ENCODE results near the gene CDH13.

CDH13 gene

DNA sequence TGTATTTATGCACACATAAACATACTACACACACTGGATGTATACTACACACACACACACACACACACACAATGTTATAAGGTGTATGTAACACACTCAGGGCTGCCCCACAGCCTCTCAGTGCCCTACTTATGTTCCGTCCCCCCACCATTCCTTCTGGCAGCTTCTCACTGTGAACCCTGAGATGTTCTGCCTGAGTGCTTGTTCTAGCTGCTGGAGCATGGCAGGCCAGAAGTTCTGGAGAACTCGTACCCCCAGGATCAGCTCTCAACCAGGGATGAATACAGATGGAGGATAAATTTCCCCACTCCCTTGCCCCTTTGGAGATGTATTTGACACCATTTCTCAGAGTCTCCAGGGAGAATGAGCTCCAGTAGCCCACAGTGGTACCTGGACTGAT is 76.4 kb downstream of the CDH13 start:
- Mint-ChIP-seq H3K4me1 (ENCODE audit: low read depth) (no peaks in the 10 kb centered on the region), H3K36me3 (ENCODE audit: low read depth) (no peaks in the 10 kb centered on the region), H3K9me3 (no peaks in the 10 kb centered on the region), H3K4me3 (no peak overlapping the region), H3K27ac (no peak overlapping the region), H3K27me3 (no peaks in the 10 kb centered on the region)
- intact Hi-C loops (cut with micrococcal nuclease): no loop called here

DNA sequence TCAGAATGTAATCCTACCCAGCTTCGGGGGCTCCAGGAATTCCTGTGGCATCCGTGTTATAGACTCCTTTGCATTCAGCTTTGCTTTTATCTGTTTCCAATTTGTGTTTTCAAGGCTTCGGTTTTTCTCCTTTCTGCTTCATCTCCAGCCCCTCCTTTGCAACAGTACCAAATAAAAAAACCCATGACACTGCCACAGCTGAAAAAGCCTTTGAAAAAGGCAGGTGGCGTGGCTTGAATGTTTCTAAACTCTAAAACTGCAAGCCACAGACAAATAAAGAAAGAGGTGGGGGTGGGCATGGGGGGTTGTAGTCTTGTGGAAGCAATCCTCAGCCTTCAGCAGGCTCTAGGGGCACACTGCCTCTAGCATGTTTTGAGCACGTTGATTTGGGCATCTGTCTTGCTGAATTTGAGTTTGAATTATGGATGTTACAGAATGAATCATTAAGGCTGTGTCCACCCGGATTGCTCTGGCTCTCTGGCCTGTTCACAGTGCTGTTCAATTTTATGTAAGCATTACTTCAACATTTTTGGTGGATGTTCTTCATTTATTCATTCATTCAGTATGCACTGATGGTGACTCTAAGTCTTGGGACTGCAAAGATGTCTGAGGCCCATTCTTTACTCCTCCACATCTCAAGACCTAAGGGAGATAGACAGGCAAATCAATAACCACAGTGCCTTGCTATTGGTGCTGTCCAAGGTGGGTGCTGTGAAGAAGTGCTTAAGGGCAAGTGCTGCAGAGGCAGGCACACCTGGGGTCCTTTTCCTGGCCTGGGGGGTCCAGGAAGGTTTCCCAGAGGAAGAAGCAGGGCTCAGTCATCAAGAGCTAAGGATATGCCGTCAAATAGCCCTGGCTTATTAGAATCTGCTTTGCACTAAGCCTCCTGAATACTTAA is 77.4 kb downstream of the CDH13 start:
- no peaks in the 10 kb centered on the region for H3K4me1 Mint-ChIP-seq (ENCODE audit: low read depth)
- intact Hi-C loops (cut with micrococcal nuclease): no loop called here
- H3K36me3 Mint-ChIP-seq (ENCODE audit: low read depth): no peaks in the 10 kb centered on the region
- no peaks in the 10 kb centered on the region for H3K9me3 Mint-ChIP-seq
- no peak overlapping the region for H3K27ac Mint-ChIP-seq
- H3K4me3 Mint-ChIP-seq: no peak overlapping the region
- H3K27me3 Mint-ChIP-seq: no peaks in the 10 kb centered on the region

DNA sequence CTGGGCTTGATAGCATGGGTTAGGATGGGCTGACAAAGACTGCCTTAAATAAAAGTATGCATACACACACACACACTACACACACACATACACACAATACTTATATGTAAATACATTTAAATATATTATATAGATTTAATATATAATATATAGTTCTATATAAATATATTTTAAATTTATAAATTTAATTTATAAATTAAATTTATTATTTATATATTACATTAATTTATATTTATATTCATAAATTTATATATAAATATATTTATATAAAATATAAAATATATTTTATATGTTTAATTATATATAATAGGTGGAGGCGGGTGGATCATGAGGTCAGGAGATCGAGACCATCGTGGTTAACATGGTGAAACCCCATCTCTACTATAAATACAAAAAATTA is 83.2 kb downstream of the CDH13 start:
- Mint-ChIP-seq H3K9me3 (no peaks in the 10 kb centered on the region), H3K27me3 (no peaks in the 10 kb centered on the region), H3K27ac (no peak overlapping the region), H3K4me3 (no peak overlapping the region), H3K36me3 (ENCODE audit: low read depth) (no peaks in the 10 kb centered on the region), H3K4me1 (ENCODE audit: low read depth) (no peaks in the 10 kb centered on the region)
- intact Hi-C loops (cut with micrococcal nuclease): no loop called here

DNA sequence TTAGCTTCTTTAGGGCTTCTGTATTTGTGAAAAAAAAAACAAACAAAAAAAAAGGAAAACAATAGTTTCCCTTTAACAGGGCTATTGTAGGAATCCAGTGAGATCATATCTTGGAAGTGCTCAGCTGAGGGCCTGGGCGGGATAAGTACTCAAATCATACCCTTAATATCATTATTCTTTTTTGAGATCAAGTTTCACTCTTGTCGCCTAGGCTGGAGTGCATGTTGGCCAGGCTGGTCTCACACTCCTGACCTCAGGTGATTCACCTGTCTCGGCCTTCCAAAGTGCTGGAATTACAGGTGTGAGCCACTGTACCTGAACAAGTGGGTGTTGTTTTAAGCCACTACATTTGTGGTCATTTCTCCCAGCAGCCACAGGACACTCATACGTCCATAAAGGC is 87.0 kb downstream of the CDH13 start:
- no peaks in the 10 kb centered on the region for H3K9me3 Mint-ChIP-seq
- H3K27ac Mint-ChIP-seq: no peak overlapping the region
- no peak overlapping the region for H3K4me3 Mint-ChIP-seq
- no peaks in the 10 kb centered on the region for H3K36me3 Mint-ChIP-seq (ENCODE audit: low read depth)
- intact Hi-C loops (cut with micrococcal nuclease): no loop called here
- no peaks in the 10 kb centered on the region for H3K27me3 Mint-ChIP-seq
- no peaks in the 10 kb centered on the region for H3K4me1 Mint-ChIP-seq (ENCODE audit: low read depth)

DNA sequence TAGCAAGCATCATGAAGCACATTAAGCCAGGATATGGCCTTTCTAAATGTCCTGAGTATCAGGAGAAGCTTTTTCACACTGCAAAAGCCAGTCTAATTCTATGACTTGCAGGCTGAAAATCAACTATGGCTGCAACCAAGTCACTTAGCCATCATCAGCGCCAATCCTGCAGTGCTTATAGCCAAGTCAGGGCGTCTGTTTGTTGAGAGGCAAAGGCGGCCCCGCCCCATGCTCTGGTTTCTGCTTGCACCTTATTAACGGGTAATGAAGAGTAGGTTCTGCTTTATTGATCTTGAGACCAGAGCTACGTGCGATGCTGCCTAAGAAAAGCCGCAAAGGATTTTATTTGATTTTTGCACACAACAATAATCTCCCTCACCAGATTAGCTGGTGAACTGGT is 88.4 kb downstream of the CDH13 start:
- H3K27ac Mint-ChIP-seq: no peak overlapping the region
- H3K36me3 Mint-ChIP-seq (ENCODE audit: low read depth): no peaks in the 10 kb centered on the region
- H3K27me3 Mint-ChIP-seq: no peaks in the 10 kb centered on the region
- no peaks in the 10 kb centered on the region for H3K9me3 Mint-ChIP-seq
- H3K4me3 Mint-ChIP-seq: no peak overlapping the region
- intact Hi-C loops (cut with micrococcal nuclease): no loop called here
- H3K4me1 Mint-ChIP-seq (ENCODE audit: low read depth): no peaks in the 10 kb centered on the region

DNA sequence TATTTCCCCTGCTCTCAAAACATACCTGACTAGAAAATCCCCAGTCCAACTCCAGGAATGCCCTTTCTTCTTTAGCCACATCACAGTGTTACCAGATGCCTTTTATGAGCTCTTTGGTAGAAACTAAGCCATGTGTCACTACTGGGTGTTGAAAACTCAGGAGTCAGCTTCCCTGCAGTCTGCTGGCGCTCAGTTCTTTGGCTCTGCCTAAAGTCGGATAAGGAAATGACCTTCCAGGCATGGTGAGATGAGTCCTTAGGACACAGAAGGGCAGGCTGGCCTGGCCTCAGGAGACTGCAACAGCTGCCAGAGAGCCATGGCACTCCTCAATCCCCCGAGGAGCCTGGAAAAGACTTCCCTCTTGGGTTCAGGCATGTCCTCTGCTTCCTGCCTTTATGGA is 89.1 kb downstream of the CDH13 start:
- intact Hi-C loops (cut with micrococcal nuclease): no loop called here
- Mint-ChIP-seq H3K27ac (no peak overlapping the region), H3K9me3 (no peaks in the 10 kb centered on the region), H3K4me3 (no peak overlapping the region), H3K4me1 (ENCODE audit: low read depth) (no peaks in the 10 kb centered on the region), H3K36me3 (ENCODE audit: low read depth) (no peaks in the 10 kb centered on the region), H3K27me3 (no peaks in the 10 kb centered on the region)

DNA sequence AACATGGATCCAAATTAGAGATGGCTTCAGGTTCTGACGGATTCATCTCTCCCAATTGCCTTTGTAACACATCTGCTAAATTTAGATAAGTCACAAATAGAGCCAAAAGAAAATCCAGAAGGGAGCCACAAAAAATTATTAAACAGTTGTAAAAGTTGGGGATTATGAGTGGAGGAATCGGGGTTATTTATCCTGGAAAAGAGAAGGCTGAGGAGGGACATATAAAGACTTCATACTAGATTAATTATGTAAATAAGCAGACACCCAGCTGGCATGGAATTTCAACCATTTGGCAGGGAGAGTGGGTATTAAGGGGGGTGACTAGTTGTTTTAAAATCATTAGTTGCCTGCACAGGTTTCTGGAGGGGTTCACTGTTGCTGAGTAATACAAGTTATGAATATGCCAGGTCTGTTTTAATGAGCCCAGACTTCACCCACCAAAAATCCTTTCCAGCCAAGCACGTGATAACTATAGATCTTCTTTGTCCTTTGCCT is 89.6 kb downstream of the CDH13 start:
- H3K9me3 Mint-ChIP-seq: no peaks in the 10 kb centered on the region
- H3K4me3 Mint-ChIP-seq: no peak overlapping the region
- H3K4me1 Mint-ChIP-seq (ENCODE audit: low read depth): no peaks in the 10 kb centered on the region
- no peak overlapping the region for H3K27ac Mint-ChIP-seq
- peaks cover 1% of the 10 kb centered on the region for H3K27me3 Mint-ChIP-seq
- no peaks in the 10 kb centered on the region for H3K36me3 Mint-ChIP-seq (ENCODE audit: low read depth)
- intact Hi-C loops (cut with micrococcal nuclease): no loop called here

DNA sequence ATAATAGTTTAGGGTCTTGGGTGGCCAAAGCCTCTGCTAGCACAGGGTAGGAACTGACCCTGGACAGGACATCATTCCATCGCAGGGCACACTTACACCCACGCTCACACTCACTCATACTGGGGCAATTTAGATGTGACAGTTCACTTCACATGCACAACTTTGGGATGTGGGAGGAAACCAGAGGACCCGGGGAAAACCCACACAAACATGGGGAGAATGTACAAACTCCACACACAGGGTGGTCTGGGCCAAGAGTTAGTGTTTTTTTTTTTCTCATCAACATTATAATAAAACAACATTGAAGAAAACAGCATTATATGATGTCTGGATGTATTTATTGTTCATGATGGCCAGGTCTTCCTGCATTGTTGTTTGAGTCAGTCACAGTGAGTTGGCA is 93.6 kb downstream of the CDH13 start:
- intact Hi-C loops (cut with micrococcal nuclease): no loop called here

DNA sequence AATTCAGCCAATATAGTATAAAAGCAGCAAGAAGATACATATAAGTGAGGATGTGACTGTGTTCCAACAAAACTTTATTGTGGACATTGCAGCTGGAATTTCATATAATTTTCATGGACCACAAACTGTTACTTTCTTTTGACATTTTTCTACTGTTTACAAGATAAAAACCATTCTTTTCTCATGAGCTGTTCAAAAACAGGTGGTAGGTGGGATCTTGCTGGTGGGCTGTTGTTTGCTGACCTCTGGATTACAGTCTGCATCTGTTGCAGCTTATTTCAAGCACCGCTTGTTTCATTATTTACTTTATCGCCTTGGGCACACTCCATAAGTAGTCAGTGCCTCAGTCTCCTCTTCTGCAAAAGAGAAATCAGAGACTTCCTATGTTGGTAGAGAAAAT is 99.5 kb downstream of the CDH13 start:
- intact Hi-C loops (cut with micrococcal nuclease): no loop called here
- H3K27ac Mint-ChIP-seq: no peak overlapping the region
- H3K27me3 Mint-ChIP-seq: peaks cover 2% of the 10 kb centered on the region
- no peaks in the 10 kb centered on the region for H3K4me1 Mint-ChIP-seq (ENCODE audit: low read depth)
- H3K36me3 Mint-ChIP-seq (ENCODE audit: low read depth): no peaks in the 10 kb centered on the region
- H3K4me3 Mint-ChIP-seq: no peak overlapping the region
- peaks cover 18% of the 10 kb centered on the region for H3K9me3 Mint-ChIP-seq

More for the DNA sequence above, 93.6 kb downstream of the CDH13 start:
- Mint-ChIP-seq H3K9me3 (no peaks in the 10 kb centered on the region), H3K27ac (no peak overlapping the region), H3K4me3 (no peak overlapping the region), H3K27me3 (peaks cover 1% of the 10 kb centered on the region), H3K36me3 (ENCODE audit: low read depth) (no peaks in the 10 kb centered on the region), H3K4me1 (ENCODE audit: low read depth) (no peaks in the 10 kb centered on the region)

DNA sequence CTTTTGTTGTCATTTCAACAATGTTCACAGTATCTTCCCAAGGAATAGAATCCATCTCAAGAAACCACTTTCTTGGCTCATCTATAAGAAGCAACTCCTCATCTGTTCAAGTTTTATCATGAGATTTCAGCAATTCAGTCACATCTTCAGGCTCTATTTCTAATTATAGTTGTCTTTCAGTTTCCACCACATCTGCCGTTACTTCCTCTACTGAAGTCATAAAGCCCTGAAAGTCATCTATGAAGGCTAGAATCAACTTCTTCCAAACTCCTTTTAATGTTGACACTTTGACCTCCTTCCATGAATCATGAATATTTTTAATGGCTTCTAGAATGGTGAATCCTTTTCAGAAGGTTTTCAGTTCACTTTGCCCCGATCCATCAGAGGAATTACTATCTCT is 102.1 kb downstream of the CDH13 start:
- H3K4me1 Mint-ChIP-seq (ENCODE audit: low read depth): no peaks in the 10 kb centered on the region
- no peak overlapping the region for H3K4me3 Mint-ChIP-seq
- no peak overlapping the region for H3K27ac Mint-ChIP-seq
- intact Hi-C loops (cut with micrococcal nuclease): no loop called here
- H3K9me3 Mint-ChIP-seq: peaks cover 18% of the 10 kb centered on the region
- peaks cover 1% of the 10 kb centered on the region for H3K27me3 Mint-ChIP-seq
- H3K36me3 Mint-ChIP-seq (ENCODE audit: low read depth): no peaks in the 10 kb centered on the region

DNA sequence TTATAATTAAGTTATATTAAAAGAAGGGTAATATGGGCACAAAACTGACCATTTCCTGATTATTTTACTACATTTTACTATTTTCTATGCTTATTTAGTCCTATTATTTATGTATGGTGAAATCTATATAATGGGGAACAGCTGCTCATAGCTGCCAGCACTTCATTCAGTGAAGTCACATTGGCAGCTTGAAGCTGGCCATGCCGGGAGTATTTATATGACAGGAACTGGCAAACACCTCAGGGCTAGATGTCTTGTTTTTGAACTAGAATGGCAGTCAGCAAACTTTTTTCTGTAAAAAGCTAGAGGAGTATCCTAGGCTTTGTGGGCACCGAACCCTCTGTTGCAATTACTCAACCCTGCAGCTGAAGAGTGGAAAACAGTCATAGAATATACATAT is 104.1 kb downstream of the CDH13 start:
- Mint-ChIP-seq H3K9me3 (peaks cover 18% of the 10 kb centered on the region), H3K27ac (no peak overlapping the region), H3K36me3 (ENCODE audit: low read depth) (no peaks in the 10 kb centered on the region), H3K4me1 (ENCODE audit: low read depth) (no peaks in the 10 kb centered on the region), H3K4me3 (no peak overlapping the region), H3K27me3 (peaks cover 1% of the 10 kb centered on the region)
- intact Hi-C loops (cut with micrococcal nuclease): no loop called here

DNA sequence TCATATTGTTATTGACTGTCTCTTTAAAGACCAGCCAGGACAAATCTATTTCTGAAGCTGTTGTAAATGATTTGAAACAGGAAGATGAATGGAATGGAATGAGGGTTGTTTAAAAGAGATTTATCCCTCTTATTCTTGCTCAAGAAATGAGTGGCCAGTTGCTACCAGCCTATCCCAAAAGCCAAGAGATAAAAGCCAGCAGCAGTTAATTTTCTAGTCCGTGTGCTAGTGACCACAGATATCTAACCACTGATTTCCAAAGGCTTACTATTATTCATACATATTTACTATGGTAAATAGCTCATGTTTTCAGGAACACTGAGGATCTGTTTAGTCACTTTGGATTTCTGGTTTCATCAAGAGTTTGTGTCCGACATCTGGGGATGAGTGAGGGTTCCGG is 105.7 kb downstream of the CDH13 start:
- Mint-ChIP-seq H3K9me3 (peaks cover 18% of the 10 kb centered on the region), H3K4me3 (no peak overlapping the region), H3K36me3 (ENCODE audit: low read depth) (no peaks in the 10 kb centered on the region), H3K27ac (no peak overlapping the region), H3K4me1 (ENCODE audit: low read depth) (no peaks in the 10 kb centered on the region), H3K27me3 (no peaks in the 10 kb centered on the region)
- intact Hi-C loops (cut with micrococcal nuclease): no loop called here

DNA sequence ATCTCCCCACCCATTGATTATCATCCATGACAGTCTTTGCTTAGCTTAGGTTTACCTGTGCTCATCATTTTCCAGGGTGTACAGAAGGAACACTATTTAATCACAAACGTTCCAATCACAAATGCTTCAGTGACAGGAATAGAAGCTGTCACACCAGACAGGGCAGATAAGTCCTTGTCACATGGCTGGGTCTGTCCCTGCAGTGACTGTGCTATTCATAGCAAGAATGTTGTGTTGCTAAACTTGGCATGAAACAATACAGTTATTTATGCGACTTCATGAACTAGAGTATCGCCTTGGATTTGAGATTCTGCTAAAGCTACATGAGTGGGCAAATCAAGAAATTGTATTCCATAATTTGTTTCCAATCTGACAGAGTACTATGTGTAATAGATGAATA is 108.4 kb downstream of the CDH13 start:
- no peaks in the 10 kb centered on the region for H3K4me1 Mint-ChIP-seq (ENCODE audit: low read depth)
- H3K4me3 Mint-ChIP-seq: no peak overlapping the region
- peaks cover 2% of the 10 kb centered on the region for H3K27me3 Mint-ChIP-seq
- H3K27ac Mint-ChIP-seq: no peak overlapping the region
- intact Hi-C loops (cut with micrococcal nuclease): no loop called here
- peaks cover 2% of the 10 kb centered on the region for H3K9me3 Mint-ChIP-seq
- H3K36me3 Mint-ChIP-seq (ENCODE audit: low read depth): no peaks in the 10 kb centered on the region

DNA sequence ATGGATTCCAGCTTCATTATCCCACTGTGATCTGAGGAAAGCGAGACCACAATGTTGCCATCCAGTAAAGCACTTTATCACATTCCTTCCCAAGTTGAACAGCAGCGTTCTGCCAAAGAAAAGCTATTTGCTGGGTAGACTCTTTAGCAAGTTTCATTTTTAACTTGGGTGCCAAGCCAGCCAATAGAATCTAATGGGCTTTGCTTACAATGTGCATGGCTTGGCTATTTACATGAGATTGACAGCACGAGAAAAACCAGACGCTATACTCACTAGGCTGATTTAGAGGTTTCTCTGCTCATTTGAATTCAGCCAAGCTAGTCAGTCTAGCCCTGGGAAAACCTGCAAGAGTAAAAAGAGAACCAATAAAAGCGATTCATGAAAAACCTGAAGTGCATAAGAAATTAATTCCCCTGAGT is 108.9 kb downstream of the CDH13 start:
- Mint-ChIP-seq H3K27me3 (peaks cover 2% of the 10 kb centered on the region), H3K4me3 (no peak overlapping the region), H3K9me3 (no peaks in the 10 kb centered on the region), H3K4me1 (ENCODE audit: low read depth) (no peaks in the 10 kb centered on the region), H3K27ac (no peak overlapping the region), H3K36me3 (ENCODE audit: low read depth) (no peaks in the 10 kb centered on the region)
- intact Hi-C loops (cut with micrococcal nuclease): no loop called here

DNA sequence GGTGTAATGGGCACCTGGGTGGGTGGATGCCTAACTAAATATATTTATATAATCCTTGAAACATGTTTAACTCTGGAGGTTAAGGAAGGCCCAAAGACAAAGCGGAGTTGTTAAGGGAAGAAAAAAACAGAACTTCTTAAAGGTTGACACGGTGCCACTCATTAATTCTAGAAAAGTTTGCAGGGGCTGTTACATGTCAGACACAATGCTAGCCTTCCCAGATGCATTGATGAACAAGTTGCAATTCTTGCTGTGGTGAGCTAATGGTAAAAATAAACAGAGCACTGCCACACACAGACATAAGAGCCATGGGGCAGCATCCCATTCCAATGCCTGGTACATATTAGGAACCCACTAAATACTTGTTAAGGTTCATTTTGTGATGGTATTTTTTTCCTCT is 109.5 kb downstream of the CDH13 start:
- Mint-ChIP-seq H3K4me1 (ENCODE audit: low read depth) (no peaks in the 10 kb centered on the region), H3K27me3 (peaks cover 2% of the 10 kb centered on the region), H3K4me3 (no peak overlapping the region), H3K36me3 (ENCODE audit: low read depth) (no peaks in the 10 kb centered on the region), H3K27ac (no peak overlapping the region), H3K9me3 (no peaks in the 10 kb centered on the region)
- intact Hi-C loops (cut with micrococcal nuclease): no loop called here
